Esophagus muscularis mucosa (tissue), 4 donors: ENCODE results near the gene INAVA. TPM values are rescaled to one million over a fixed set of nuclear protein-coding genes. Genes with fewer than 3 reads are reported as not detected.

Experiments
- DNase-seq: peaks from one replicate; pipeline ENCODE4 v3.0.0-alpha.2; 2017; ENCODE audit errors: extremely low spot score
- H3K27ac ChIP-seq, 4 donors: fragments of 200-600 bp; sonication (generic); replicated peaks in 1 of 4; 1 replicate in 3 of 4; 2 replicates in 1 of 4; pipeline ENCODE4 v1.5.1; 2016 to 2019; ENCODE audit warnings: mild to moderate bottlenecking in 1 of 4
- H3K27me3 ChIP-seq, 4 donors: fragments of 200-600 bp; sonication (generic); one replicate each; pipeline versions ENCODE4 v1.5.1 to v1.6.0; 2016 to 2019
- H3K36me3 ChIP-seq, 4 donors: fragments of 200-600 bp; sonication (generic); one replicate each; pipeline ENCODE4 v1.5.1; 2016 to 2019
- H3K4me1 ChIP-seq, 4 donors: fragments of 200-600 bp; sonication (generic); one replicate each; pipeline ENCODE4 v1.5.1; 2016 to 2019
- H3K4me3 ChIP-seq, 4 donors: fragments of 200-600 bp; sonication (generic); 1 replicate in 2 of 4; 2 replicates in 2 of 4; pipeline ENCODE4 v1.5.1; 2016 to 2019; ENCODE audit warnings: mild to moderate bottlenecking in 4 of 4, moderate library complexity in 1 of 4
- H3K9me3 ChIP-seq, 4 donors: fragments of 200-600 bp; sonication (generic); 1 replicate in 3 of 4; 2 replicates in 1 of 4; pipeline ENCODE4 v1.5.1; 2016 to 2019
- EP300 ChIP-seq: sonication (generic); formaldehyde crosslinking; IDR thresholded peaks from one replicate; pipeline ENCODE4 v1.6.1; 2017; ENCODE audit warnings: antibody characterized with exemption
- POLR2A ChIP-seq: fragments of 450-650 bp; IDR thresholded peaks from one replicate; pipeline ENCODE4 v1.6.1; 2017; ENCODE audit warnings: antibody characterized with exemption, moderate library complexity, mild to moderate bottlenecking, low read depth
- POLR2AphosphoS5 ChIP-seq, 2 donors: sonication (generic); formaldehyde crosslinking; IDR thresholded peaks; one replicate each; pipeline ENCODE4 v1.6.1; 2017; ENCODE audit warnings: antibody characterized with exemption in 2 of 2
- WGBS: methylation state at CpG from one replicate; pipeline ENCODE4 v1.1.5; 2018; 5-methylcytosine and 5-hydroxymethylcytosine counted together
- intact Hi-C: fragments of 100-400 bp; cut with DNase I; formaldehyde crosslinking; loops from one replicate; pipeline ENCODE4 v1.15.1; 2023
- total RNA-seq, 4 donors: library from RNA; depleted of rRNA; stranded (reverse); fragments of >200 nt; gene quantifications; one replicate each; pipeline versions ENCODE4 v1.1.0 to v1.2.1, GENCODE V29; 2016
- TF ChIP-seq, protein P1 (sequence below), 3 experiments: fragments of 200-600 bp in 2 of 3; fragments of 450-650 bp in 1 of 3; sonication (generic) in 2 of 3; IDR thresholded peaks; one replicate each; pipeline ENCODE4 v1.5.1; 2017 to 2019; ENCODE audit warnings: antibody characterized with exemption in 3 of 3, mild to moderate bottlenecking in 2 of 3, moderate library complexity in 1 of 3

INAVA gene
- total RNA-seq, 4 donors from 2014 or later: 0.63 TPM; not detected in 3

DNA sequence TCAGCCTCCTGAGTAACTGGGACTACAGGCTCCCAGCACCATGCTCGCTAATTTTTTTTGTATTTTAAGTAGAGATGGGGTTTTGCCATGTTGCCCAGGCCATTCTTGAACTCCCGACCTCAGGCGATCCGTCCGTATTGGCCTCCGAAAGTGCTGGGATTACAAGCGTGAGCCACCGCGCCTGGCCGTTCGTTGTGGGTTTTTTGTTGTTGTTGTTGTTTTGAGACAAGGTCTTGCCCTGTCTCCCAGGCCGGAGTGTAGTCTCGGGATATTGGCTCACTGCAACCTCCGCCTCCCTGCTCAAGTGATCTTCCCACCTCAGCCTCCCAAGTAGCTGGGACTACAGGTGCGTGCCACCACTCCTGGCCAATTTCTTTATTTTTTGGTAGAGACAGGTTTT is 4.7 kb upstream of the INAVA start:
- Histone ChIP-seq H3K36me3 (no peaks in the 10 kb centered on the region), H3K4me3 (no peak overlapping the region), H3K27ac (no peak overlapping the region), H3K9me3 (no peaks in the 10 kb centered on the region), H3K27me3 (peaks cover 4 to 69% (median 16%) of the 10 kb centered on the region in 4 donors), H3K4me1 (peaks cover 11 to 18% (median 17%) of the 10 kb centered on the region in 4 donors)
- TF ChIP-seq, protein P1, sequence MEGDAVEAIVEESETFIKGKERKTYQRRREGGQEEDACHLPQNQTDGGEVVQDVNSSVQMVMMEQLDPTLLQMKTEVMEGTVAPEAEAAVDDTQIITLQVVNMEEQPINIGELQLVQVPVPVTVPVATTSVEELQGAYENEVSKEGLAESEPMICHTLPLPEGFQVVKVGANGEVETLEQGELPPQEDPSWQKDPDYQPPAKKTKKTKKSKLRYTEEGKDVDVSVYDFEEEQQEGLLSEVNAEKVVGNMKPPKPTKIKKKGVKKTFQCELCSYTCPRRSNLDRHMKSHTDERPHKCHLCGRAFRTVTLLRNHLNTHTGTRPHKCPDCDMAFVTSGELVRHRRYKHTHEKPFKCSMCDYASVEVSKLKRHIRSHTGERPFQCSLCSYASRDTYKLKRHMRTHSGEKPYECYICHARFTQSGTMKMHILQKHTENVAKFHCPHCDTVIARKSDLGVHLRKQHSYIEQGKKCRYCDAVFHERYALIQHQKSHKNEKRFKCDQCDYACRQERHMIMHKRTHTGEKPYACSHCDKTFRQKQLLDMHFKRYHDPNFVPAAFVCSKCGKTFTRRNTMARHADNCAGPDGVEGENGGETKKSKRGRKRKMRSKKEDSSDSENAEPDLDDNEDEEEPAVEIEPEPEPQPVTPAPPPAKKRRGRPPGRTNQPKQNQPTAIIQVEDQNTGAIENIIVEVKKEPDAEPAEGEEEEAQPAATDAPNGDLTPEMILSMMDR (IDR thresholded peaks at IDR 0.05): no peak
- TF ChIP-seq POLR2A (no peak), EP300 (no peak), POLR2AphosphoS5 (IDR thresholded peaks at IDR 0.05) (no peak)
- intact Hi-C loops: no loop called here
- 96% methylated on average over 15 of the region's 15 CpGs for WGBS
- no peak for DNase-seq

DNA sequence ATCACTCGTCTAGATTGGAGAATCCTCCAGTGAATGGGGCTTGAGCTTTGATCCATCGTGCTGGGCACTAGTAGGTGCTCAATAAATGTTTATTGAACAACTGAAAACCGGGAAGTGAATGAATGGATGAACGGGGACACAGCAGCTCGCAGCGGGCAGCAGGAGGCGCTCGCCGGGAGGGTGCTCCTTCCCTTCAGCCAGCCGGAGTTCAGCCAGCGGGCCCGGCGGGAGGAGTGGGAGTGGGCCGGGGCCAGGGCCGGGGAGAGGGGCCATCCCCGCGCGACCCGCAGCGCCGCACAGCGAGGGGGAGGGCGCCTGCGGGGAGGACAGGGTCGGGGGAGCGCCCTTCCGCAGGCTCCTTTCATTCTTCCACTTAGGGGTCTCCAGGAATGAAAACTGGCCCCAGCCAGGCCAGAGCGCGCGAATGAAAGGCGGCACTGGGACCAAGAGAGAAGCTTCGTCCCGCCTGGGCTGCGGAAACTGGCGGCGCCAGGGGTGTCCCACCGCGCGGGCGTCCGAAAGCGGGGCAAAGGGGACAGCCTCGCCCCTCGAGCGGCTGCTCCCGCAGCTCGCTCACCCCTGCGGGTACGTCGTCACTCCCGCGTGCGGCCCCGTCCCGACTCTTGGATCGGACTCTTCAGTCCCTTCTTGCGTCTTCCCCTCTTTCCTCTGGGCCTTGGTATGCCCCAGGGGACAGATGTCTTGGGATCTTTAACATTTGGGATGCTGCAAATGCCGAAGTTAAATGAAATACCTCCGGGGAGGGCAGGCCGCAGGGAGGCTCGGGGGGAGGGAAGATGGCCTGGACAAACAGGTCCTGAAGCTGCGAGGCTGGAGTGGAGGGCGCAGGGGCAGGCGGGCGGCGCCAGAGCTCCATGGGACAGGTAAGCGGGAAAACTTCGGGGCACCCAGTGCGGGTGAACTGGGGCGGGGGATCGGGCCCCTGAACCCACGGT is 3.6 kb upstream of the INAVA start:
- peaks cover 4 to 70% (median 16%) of the 10 kb centered on the region in 4 donors for H3K27me3 ChIP-seq
- no peak for TF ChIP-seq POLR2AphosphoS5 (IDR thresholded peaks at IDR 0.05)
- no peak for TF ChIP-seq POLR2A
- TF ChIP-seq EP300: no peak
- TF ChIP-seq, protein P1 (IDR thresholded peaks at IDR 0.05): peak in 1 of 3 experiments; percentile 11
- peak overlapping the region; percentile 45 to 58 (median 46) for H3K4me3 ChIP-seq
- H3K36me3 ChIP-seq: no peaks in the 10 kb centered on the region
- no peak overlapping the region for H3K27ac ChIP-seq
- no peak for DNase-seq
- H3K4me1 ChIP-seq: peaks cover 11 to 18% (median 17%) of the 10 kb centered on the region in 4 donors
- WGBS: 4% methylated on average over 47 of the region's 72 CpGs
- H3K9me3 ChIP-seq: no peaks in the 10 kb centered on the region
- intact Hi-C loops: no loop called here

DNA sequence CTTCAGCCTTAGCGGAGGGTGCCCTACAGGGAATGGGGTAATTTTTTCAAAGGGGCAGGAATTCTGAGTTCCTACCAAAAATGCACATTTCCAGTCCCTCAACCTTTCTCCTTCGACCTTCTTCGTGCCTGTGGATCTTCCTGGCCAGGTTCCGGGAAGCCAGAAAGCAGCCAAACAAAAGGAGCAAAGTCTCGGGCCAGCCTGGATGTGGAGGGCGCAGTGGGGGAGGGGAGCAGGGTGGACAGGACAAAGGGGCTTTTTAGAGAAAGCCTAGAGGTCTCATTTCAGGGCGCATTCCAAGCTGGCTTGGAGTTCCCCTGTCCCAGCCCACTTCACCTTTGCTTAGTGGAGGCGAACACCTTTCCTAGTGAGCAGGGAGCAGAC is 2.9 kb upstream of the INAVA start:
- intact Hi-C loops: no loop called here
- Histone ChIP-seq H3K36me3 (no peaks in the 10 kb centered on the region), H3K4me3 (peak overlapping the region; percentile 45 to 58 (median 46)), H3K4me1 (peaks cover 11 to 18% (median 17%) of the 10 kb centered on the region in 4 donors), H3K27me3 (peaks cover 4 to 70% (median 16%) of the 10 kb centered on the region in 4 donors), H3K9me3 (no peaks in the 10 kb centered on the region), H3K27ac (no peak overlapping the region)
- WGBS: 39% methylated on average over 8 of the region's 8 CpGs
- TF ChIP-seq, protein P1 (IDR thresholded peaks at IDR 0.05): no peak
- no peak for DNase-seq

DNA sequence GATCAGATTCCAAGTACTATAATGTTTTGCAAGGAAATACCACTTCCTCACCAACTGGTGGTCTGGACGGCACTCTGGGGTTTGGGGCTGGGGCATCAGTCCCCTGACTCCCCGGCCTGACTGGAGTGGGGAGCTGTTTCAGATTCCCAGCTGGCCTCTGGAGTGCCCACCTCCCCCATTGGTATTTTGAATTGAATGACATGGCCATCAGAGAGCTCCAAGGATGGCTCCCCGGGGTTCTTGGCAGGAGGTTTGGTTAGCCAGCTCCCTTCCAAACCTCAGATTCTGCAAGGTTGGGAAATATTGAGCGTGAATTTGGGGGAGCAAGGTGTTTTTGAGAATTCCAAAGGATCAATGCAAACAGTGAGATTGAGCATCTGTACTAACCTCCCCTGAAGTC is 2.2 kb upstream of the INAVA start:
- intact Hi-C loops: no loop called here

More for the DNA sequence above, 2.2 kb upstream of the INAVA start:
- Histone ChIP-seq H3K27me3 (peaks cover 4 to 67% (median 16%) of the 10 kb centered on the region in 4 donors), H3K4me1 (peaks cover 11 to 18% (median 17%) of the 10 kb centered on the region in 4 donors), H3K27ac (no peak overlapping the region), H3K36me3 (no peaks in the 10 kb centered on the region), H3K4me3 (no peak overlapping the region), H3K9me3 (no peaks in the 10 kb centered on the region)
- DNase-seq: no peak
- WGBS: 62% methylated on average over 4 of the region's 4 CpGs
- no peak for TF ChIP-seq POLR2AphosphoS5 (IDR thresholded peaks at IDR 0.05)
- no peak for TF ChIP-seq EP300
- TF ChIP-seq, protein P1 (IDR thresholded peaks at IDR 0.05): no peak
- TF ChIP-seq POLR2A: no peak
